ENCODE measurements around the gene SEC11C.

DNA sequence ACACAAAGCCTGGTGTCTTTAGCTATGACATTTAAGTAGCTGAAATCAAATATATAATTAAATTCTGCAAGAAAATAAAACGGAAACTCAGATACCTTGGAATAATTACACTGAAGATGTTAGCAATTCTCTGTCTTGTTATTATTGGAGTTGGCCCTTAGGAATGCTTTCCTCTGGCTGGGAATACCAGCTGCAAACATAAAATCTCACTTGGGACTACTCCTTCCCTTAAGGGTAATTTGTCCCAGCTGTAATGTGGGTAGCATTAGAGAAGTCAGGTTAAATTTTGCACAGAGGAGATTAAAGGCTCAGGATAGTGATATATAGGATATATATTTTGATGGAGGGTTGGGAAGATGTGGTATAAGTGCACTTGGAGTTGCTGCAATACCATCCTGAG lies 43.0 kb downstream of the SEC11C start:
- TF ChIP-seq, protein P1, sequence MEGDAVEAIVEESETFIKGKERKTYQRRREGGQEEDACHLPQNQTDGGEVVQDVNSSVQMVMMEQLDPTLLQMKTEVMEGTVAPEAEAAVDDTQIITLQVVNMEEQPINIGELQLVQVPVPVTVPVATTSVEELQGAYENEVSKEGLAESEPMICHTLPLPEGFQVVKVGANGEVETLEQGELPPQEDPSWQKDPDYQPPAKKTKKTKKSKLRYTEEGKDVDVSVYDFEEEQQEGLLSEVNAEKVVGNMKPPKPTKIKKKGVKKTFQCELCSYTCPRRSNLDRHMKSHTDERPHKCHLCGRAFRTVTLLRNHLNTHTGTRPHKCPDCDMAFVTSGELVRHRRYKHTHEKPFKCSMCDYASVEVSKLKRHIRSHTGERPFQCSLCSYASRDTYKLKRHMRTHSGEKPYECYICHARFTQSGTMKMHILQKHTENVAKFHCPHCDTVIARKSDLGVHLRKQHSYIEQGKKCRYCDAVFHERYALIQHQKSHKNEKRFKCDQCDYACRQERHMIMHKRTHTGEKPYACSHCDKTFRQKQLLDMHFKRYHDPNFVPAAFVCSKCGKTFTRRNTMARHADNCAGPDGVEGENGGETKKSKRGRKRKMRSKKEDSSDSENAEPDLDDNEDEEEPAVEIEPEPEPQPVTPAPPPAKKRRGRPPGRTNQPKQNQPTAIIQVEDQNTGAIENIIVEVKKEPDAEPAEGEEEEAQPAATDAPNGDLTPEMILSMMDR (IDR thresholded peaks at IDR 0.05): no peak
- TF ChIP-seq POLR2AphosphoS5 (IDR thresholded peaks at IDR 0.05): no peak
